Activated naive CD8-positive, alpha-beta T cell (primary cell): ENCODE data around the gene HS3ST3B1.

Experiments
- H3K27ac Mint-ChIP-seq: one replicate; pipeline ENCODE4 v1.8.0; 2021; ENCODE audit warnings: mixed read lengths
- H3K27me3 Mint-ChIP-seq: one replicate; pipeline ENCODE4 v1.8.0; 2021; ENCODE audit warnings: mixed read lengths
- H3K36me3 Mint-ChIP-seq: one replicate; pipeline ENCODE4 v1.8.0; 2021; ENCODE audit warnings: mixed read lengths
- H3K4me1 Mint-ChIP-seq: one replicate; pipeline ENCODE4 v1.8.0; 2021; ENCODE audit warnings: low read depth, mixed read lengths
- H3K4me3 Mint-ChIP-seq: one replicate; pipeline ENCODE4 v1.8.0; 2021; ENCODE audit warnings: mild to moderate bottlenecking, mixed read lengths
- H3K9me3 Mint-ChIP-seq: one replicate; pipeline ENCODE4 v1.8.0; 2021; ENCODE audit warnings: low read depth, mixed read lengths

Gene HS3ST3B1

GRCh38 chr17:14308965-14309879, 8.3 kb downstream of the HS3ST3B1 start:
- H3K27me3 Mint-ChIP-seq: no peaks in the 10 kb centered on the region
- peak overlapping the region; percentile 82 for H3K27ac Mint-ChIP-seq

DNA sequence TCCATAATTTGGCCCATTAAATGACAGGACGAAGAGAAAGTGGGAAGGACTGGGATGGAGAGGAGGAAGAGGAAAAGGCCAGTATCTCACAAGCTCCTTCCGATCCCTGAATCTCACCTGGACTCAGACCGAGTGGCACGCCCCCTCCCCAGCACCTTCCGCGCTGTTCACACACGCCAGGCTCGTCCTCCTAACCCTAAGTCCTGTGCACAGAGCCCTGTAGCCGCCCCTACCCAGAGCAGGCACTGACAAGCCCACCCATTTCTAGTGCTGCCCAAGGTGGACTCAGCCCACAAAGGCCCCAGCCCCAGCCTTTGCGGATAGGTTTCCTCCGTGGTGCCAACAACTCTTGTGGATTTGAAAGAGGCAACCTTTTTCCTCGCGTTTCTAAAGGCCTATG, 9.2 kb downstream of the HS3ST3B1 start:
- Mint-ChIP-seq H3K4me1 (peaks cover 59% of the 10 kb centered on the region), H3K4me3 (peak overlapping the region; percentile 48), H3K27ac (no peak overlapping the region), H3K36me3 (peaks cover 7% of the 10 kb centered on the region), H3K9me3 (no peaks in the 10 kb centered on the region), H3K27me3 (no peaks in the 10 kb centered on the region)

More at GRCh38 chr17:14308965-14309879, 8.3 kb downstream of the HS3ST3B1 start:
- Mint-ChIP-seq H3K4me3 (peak overlapping the region; percentile 83), H3K9me3 (no peaks in the 10 kb centered on the region), H3K36me3 (peaks cover 7% of the 10 kb centered on the region), H3K4me1 (peaks cover 63% of the 10 kb centered on the region)

DNA sequence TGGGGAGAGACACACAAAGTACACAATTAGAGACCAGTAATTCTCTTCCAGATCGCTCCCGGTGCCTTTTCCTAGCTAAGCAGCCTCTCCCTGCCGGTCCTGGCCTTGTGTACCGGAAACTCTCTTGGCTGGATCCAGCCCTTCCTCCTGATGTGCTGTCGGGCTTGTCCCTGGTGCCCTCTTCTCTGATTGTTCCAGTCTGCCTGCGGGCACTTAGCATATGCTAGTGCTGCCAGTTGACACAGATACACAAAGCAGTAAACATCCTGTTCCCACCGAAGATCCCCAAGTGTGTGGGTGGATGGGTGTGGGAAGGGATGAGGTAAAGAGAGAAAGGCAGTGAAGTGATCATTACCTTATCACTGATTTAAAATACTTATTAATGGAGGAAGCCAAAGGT, 9.7 kb downstream of the HS3ST3B1 start:
- H3K27me3 Mint-ChIP-seq: no peaks in the 10 kb centered on the region
- no peaks in the 10 kb centered on the region for H3K9me3 Mint-ChIP-seq
- H3K4me1 Mint-ChIP-seq: peaks cover 57% of the 10 kb centered on the region
- peaks cover 7% of the 10 kb centered on the region for H3K36me3 Mint-ChIP-seq
- H3K4me3 Mint-ChIP-seq: peak overlapping the region; percentile 48
- H3K27ac Mint-ChIP-seq: peak overlapping the region; percentile 78

- Mint-ChIP-seq H3K4me1 (peaks cover 56% of the 10 kb centered on the region), H3K27me3 (no peaks in the 10 kb centered on the region), H3K4me3 (peak overlapping the region; percentile 30), H3K9me3 (no peaks in the 10 kb centered on the region), H3K36me3 (peaks cover 11% of the 10 kb centered on the region), H3K27ac (no peak overlapping the region)
Measured at GRCh38 chr17:14311186-14311705, 10.4 kb downstream of the HS3ST3B1 start.

DNA sequence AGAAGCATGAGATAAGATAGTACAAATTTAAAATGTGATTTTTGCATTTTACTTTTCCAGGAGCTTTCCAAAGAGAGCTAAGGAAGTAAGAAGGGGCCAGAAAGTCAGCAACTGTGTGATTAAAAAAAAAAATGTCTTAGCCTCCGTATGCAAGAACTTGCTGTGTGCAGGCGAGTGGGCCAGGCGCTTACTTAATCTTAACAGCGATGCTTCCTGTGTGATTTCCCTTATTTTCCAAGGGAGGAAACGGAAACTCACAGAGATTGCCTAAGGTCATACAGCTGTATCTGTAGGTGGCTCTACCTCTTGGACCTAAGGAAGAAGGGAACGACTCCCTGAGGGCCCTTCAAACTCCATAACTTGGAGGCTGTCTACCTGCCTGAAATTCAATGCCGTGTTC, 11.1 kb downstream of the HS3ST3B1 start:
- peaks cover 11% of the 10 kb centered on the region for H3K36me3 Mint-ChIP-seq
- peaks cover 58% of the 10 kb centered on the region for H3K4me1 Mint-ChIP-seq
- no peak overlapping the region for H3K4me3 Mint-ChIP-seq
- H3K9me3 Mint-ChIP-seq: no peaks in the 10 kb centered on the region
- no peak overlapping the region for H3K27ac Mint-ChIP-seq
- no peaks in the 10 kb centered on the region for H3K27me3 Mint-ChIP-seq

- Mint-ChIP-seq H3K36me3 (peaks cover 11% of the 10 kb centered on the region), H3K27ac (peak overlapping the region; percentile 78), H3K4me3 (no peak overlapping the region), H3K4me1 (peaks cover 61% of the 10 kb centered on the region), H3K27me3 (no peaks in the 10 kb centered on the region), H3K9me3 (no peaks in the 10 kb centered on the region)
Measured at GRCh38 chr17:14312522-14312921, 11.6 kb downstream of the HS3ST3B1 start.

DNA sequence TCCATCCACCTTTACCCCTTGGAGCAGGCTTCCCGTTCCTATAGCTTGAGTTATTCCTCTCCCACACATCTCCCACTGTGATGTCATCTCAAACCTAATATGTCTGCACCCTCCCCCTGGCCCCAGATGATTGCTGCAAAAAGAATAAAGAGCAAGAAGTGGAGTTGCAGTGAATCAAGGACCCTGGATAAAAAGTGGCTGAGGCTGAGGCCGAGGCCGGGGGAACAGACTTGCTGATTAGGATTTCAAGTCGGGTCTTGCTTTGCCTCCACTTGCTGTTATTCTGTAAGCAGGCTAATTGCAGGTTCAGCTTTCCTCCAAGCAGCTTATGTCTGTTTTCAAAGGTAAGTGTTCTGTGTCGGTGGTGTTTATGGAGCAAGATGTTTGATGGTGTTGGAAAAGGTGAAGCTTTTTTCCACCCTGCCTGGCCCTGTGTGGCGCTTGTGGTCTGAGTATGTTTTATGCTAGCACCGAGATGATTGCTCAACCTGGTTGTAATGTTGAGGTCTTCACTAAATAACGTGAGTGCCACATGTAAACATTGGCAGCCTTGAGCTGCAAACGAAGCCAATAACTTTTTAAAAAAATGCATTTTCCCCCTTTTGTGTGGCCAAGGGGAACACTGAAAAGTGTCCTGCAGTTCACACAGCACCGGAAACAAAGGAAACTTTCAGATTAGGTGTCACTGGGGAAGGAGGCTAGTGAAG, 15.4 kb downstream of the HS3ST3B1 start:
- Mint-ChIP-seq H3K4me3 (no peak overlapping the region), H3K9me3 (no peaks in the 10 kb centered on the region), H3K27ac (no peak overlapping the region), H3K4me1 (peaks cover 73% of the 10 kb centered on the region), H3K36me3 (peaks cover 12% of the 10 kb centered on the region), H3K27me3 (no peaks in the 10 kb centered on the region)

GRCh38 chr17:14317383-14317782, 16.5 kb downstream of the HS3ST3B1 start:
- no peaks in the 10 kb centered on the region for H3K9me3 Mint-ChIP-seq
- H3K4me1 Mint-ChIP-seq: peaks cover 75% of the 10 kb centered on the region
- H3K27ac Mint-ChIP-seq: peak overlapping the region; percentile 68
- peak overlapping the region; percentile 62 for H3K4me3 Mint-ChIP-seq
- peaks cover 11% of the 10 kb centered on the region for H3K36me3 Mint-ChIP-seq
- H3K27me3 Mint-ChIP-seq: no peaks in the 10 kb centered on the region

- H3K4me1 Mint-ChIP-seq: peaks cover 82% of the 10 kb centered on the region
- peak overlapping the region; percentile 27 for H3K4me3 Mint-ChIP-seq
- peaks cover 7% of the 10 kb centered on the region for H3K36me3 Mint-ChIP-seq
- H3K27me3 Mint-ChIP-seq: no peaks in the 10 kb centered on the region
- H3K9me3 Mint-ChIP-seq: no peaks in the 10 kb centered on the region
- H3K27ac Mint-ChIP-seq: peak overlapping the region; percentile 51
Measured at GRCh38 chr17:14318109-14318917, 17.4 kb downstream of the HS3ST3B1 start.

DNA sequence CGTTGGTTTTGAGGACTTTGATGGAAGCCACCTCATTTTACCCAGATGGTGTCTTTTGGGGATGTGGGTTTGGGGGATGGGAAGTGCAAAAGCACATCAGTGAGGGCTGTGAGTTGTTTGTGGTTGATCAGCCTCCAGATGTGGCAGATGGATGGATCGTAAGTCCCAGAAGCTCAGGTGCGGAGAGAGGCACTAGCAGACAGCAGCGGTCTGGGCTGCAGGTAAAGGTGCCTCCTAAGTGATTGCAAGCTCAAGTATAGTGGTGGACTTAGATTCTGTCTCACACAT, 18.0 kb downstream of the HS3ST3B1 start:
- no peaks in the 10 kb centered on the region for H3K9me3 Mint-ChIP-seq
- H3K4me3 Mint-ChIP-seq: peak overlapping the region; percentile 27
- peak overlapping the region; percentile 51 for H3K27ac Mint-ChIP-seq

GRCh38 chr17:14320098-14320497, 19.2 kb downstream of the HS3ST3B1 start:
- Mint-ChIP-seq H3K27ac (peak overlapping the region; percentile 18), H3K9me3 (no peaks in the 10 kb centered on the region), H3K27me3 (no peaks in the 10 kb centered on the region), H3K36me3 (peaks cover 7% of the 10 kb centered on the region), H3K4me3 (peak overlapping the region; percentile 63), H3K4me1 (peaks cover 90% of the 10 kb centered on the region)

More for the DNA sequence above, 18.0 kb downstream of the HS3ST3B1 start:
- H3K4me1 Mint-ChIP-seq: peaks cover 86% of the 10 kb centered on the region
- H3K36me3 Mint-ChIP-seq: peaks cover 7% of the 10 kb centered on the region
- no peaks in the 10 kb centered on the region for H3K27me3 Mint-ChIP-seq

DNA sequence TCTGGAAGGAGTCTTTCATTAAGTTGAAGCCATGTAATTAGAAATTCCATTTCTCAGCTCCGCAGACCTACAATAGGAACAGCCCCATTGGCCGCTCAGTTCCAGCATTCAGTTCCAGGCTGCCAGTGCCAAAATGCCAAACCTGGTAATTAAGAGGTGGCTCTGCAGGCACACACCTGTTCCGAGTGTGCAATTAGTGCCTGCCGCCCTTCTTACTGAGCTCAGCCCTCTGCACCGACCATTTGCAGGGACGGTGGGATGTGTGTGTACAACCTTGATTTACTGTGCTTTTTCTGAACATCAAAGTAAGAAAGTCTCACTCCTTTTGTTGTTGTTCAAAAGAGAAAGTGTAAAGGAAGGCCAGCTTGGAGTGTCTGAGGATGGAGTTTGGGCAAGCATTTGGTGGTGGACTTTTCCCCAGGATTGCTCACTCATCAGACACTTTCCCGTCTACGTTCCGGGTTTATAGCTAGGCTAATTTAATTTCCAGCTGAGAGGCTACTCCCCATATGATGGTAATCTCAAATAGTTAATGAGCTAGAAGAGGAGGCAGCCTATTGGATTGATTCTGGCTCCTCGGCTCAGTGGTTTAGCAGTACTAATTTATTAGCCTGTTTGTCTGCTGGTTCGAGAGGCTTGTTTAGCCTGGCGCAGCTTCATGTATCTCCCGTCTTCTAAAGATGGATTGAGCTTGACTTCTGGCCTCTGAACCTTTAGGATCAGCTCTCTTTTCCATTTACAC, 20.0 kb downstream of the HS3ST3B1 start:
- H3K4me3 Mint-ChIP-seq: peak overlapping the region; percentile 8
- peaks cover 93% of the 10 kb centered on the region for H3K4me1 Mint-ChIP-seq
- no peaks in the 10 kb centered on the region for H3K9me3 Mint-ChIP-seq

DNA sequence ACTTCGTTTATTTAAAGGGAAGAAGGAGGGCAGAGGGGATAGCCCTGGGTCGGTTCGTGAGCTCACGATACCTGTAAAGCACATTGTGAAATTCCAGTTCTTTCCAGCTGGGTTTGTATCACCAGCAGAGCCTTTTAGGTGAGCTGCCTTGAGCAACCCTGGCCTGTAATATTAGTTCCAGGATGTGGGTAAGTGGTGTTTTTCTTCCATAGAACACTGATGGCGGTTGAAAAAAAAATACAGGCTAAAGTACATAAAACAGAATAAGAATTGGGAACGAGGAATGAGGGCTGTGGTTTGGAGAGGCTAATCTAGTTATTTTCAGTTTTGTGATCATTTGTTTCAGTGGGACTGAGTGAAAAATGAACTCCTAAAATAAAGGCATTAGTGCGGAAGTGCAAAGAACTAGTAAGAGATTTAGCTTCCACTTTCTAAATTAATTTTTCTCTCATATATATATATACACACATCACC, 20.6 kb downstream of the HS3ST3B1 start:
- no peaks in the 10 kb centered on the region for H3K27me3 Mint-ChIP-seq
- H3K27ac Mint-ChIP-seq: peak overlapping the region; percentile 62
- no peaks in the 10 kb centered on the region for H3K9me3 Mint-ChIP-seq
- peak overlapping the region; percentile 8 for H3K4me3 Mint-ChIP-seq
- H3K36me3 Mint-ChIP-seq: peaks cover 8% of the 10 kb centered on the region
- peaks cover 90% of the 10 kb centered on the region for H3K4me1 Mint-ChIP-seq

More for the DNA sequence above, 20.0 kb downstream of the HS3ST3B1 start:
- no peaks in the 10 kb centered on the region for H3K27me3 Mint-ChIP-seq
- H3K36me3 Mint-ChIP-seq: peaks cover 9% of the 10 kb centered on the region
- H3K27ac Mint-ChIP-seq: peak overlapping the region; percentile 62
